Right lobe of liver (tissue), 6 donors: ENCODE results near the gene HOXB1. TPM values are rescaled to one million over a fixed set of nuclear protein-coding genes. Genes with fewer than 3 reads are reported as not detected.
A peak's percentile ranks its signal among the peaks of the same experiment; 100 is the strongest.
"Not testable (repeated sequence)": the region's sequence is repeated elsewhere in the genome, so short reads cannot be mapped to it uniquely, and the experiment has no call there.

Source experiments
- ATAC-seq, 4 donors: fragments of 200-7000 bp; cut with Tn5 transposase; one replicate each; pipeline ENCODE4 v1.9.1; 2020; ENCODE audit warnings: mild to moderate bottlenecking in 4 of 4, moderate library complexity in 4 of 4
- DNase-seq, 3 donors: peaks; one replicate each; pipeline ENCODE4 v3.0.0-alpha.2; 2020
- H3K27ac ChIP-seq, 3 donors: fragments of 200-600 bp; one replicate each; pipeline ENCODE4 v1.8.0; 2022
- H3K27me3 ChIP-seq, 2 donors: fragments of 200-600 bp; one replicate each; pipeline ENCODE4 v1.8.0; 2022
- H3K36me3 ChIP-seq, 4 donors: fragments of 200-600 bp; sonication (generic) in 1 of 4; one replicate each; pipeline versions ENCODE4 v1.5.1 to v1.8.0; 2017 to 2022; ENCODE audit warnings: control low read depth in 1 of 4
- H3K4me1 ChIP-seq, 4 donors: fragments of 200-600 bp; sonication (generic) in 1 of 4; one replicate each; pipeline versions ENCODE4 v1.5.1 to v1.8.0; 2017 to 2022; ENCODE audit warnings: control low read depth in 1 of 4
- H3K4me3 ChIP-seq, 3 donors: fragments of 200-600 bp; one replicate each; pipeline ENCODE4 v1.8.0; 2022
- H3K9me3 ChIP-seq, 4 donors: fragments of 200-600 bp; sonication (generic) in 1 of 4; one replicate each; pipeline versions ENCODE4 v1.5.1 to v1.8.0; 2017 to 2022; ENCODE audit warnings: control low read depth in 1 of 4
- CTCF ChIP-seq, 4 donors: fragments of 200-600 bp in 3 of 4; fragments of 450-650 bp in 1 of 4; IDR thresholded peaks; one replicate each; pipeline versions ENCODE4 v1.5.1 to v1.8.0; 2016 to 2022; ENCODE audit warnings: antibody characterized with exemption in 4 of 4, mild to moderate bottlenecking in 2 of 4
- POLR2A ChIP-seq: fragments of 450-650 bp; IDR thresholded peaks from one replicate; pipeline ENCODE4 v1.6.1; 2017; ENCODE audit warnings: antibody characterized with exemption, mild to moderate bottlenecking
- WGBS: methylation state at CpG from one replicate; pipeline ENCODE4 v1.1.6; 2018; ENCODE audit warnings: low coverage, low lambda C conversion rate; ENCODE audit not compliant: insufficient coverage; ENCODE audit errors: missing lambda C conversion rate; 5-methylcytosine and 5-hydroxymethylcytosine counted together
- intact Hi-C, 2 donors: fragments of 100-400 bp; cut with DNase I; formaldehyde crosslinking; loops; one replicate each; pipeline versions ENCODE4 v1.11.2 to v1.14.1; 2022
- total RNA-seq, 6 experiments: library from RNA; depleted of rRNA in 2 of 6; stranded (reverse); fragments of >200 nt in 2 of 6; fragmentation: NEBNext Ultra II Directional in 3 of 6; extraction: Animal tissue kit (Norgen Biotek cat#: 25700) in 3 of 6; gene quantifications; one replicate each; pipeline versions ENCODE4 v1.1.0 to v1.2.4, GENCODE V29; 2016 to 2023
- donor health status: DM: no; HTN: yes; CAD: no.
- donor health status: DM: no; HTN: no; CAD: no.
- donor health status: DM: no; HTN: no; CAD: no.
- donor health status: DM: no; HTN: yes; CAD: no.
- donor health status: DM: no; HTN: yes; CAD: no.

The HOXB1 gene
- total RNA-seq, 6 experiments from 2014 or later: not detected

GRCh38 chr17:48537316-48537715 is 6.5 kb upstream of the HOXB1 start:
- Histone ChIP-seq H3K27ac (no peak overlapping the region), H3K27me3 (peaks cover 0 to 10% of the 10 kb centered on the region in 2 donors), H3K9me3 (no peaks in the 10 kb centered on the region), H3K36me3 (no peaks in the 10 kb centered on the region), H3K4me1 (no peaks in the 10 kb centered on the region), H3K4me3 (no peak overlapping the region)
- whole genome bisulfite sequencing: 93% methylated on average over 3 of the region's 3 CpGs
- TF ChIP-seq CTCF (IDR thresholded peaks at IDR 0.05) (no peak), POLR2A (no peak)
- intact Hi-C loops: no loop called here
- no peak for ATAC-seq
- no peak for DNase-seq

- H3K27me3 ChIP-seq, H3K36me3 ChIP-seq, intact Hi-C loops, H3K4me1 ChIP-seq, H3K4me3 ChIP-seq, H3K9me3 ChIP-seq, H3K27ac ChIP-seq, DNase-seq, ATAC-seq: not testable (repeated sequence)
- WGBS: 53% methylated on average over 7 of the region's 9 CpGs
Measured at GRCh38 chr17:48535793-48536559, 5.2 kb upstream of the HOXB1 start.

- WGBS: 50% methylated on average over 4 of the region's 8 CpGs
- H3K27me3 ChIP-seq: no peaks in the 10 kb centered on the region
- H3K36me3 ChIP-seq: no peaks in the 10 kb centered on the region
- H3K27ac ChIP-seq: no peak overlapping the region
- intact Hi-C loops: no loop called here
- no peaks in the 10 kb centered on the region for H3K4me1 ChIP-seq
- no peak for DNase-seq
- peak in 1 of 4 donors; percentile 26 for ATAC-seq
- H3K9me3 ChIP-seq: no peaks in the 10 kb centered on the region
- H3K4me3 ChIP-seq: no peak overlapping the region
- TF ChIP-seq CTCF (IDR thresholded peaks at IDR 0.05) (no peak), POLR2A (no peak)
Measured at GRCh38 chr17:48532261-48532660, 1.4 kb upstream of the HOXB1 start.

GRCh38 chr17:48530208-48530886 is 464 bp downstream of the HOXB1 start:
- WGBS: 62% methylated on average over 15 of the region's 37 CpGs
- intact Hi-C loops: no loop called here
- ATAC-seq (no peak), DNase-seq (no peak)
- H3K27ac ChIP-seq: no peak overlapping the region
- H3K4me3 ChIP-seq: no peak overlapping the region
- H3K4me1 ChIP-seq: no peaks in the 10 kb centered on the region
- no peaks in the 10 kb centered on the region for H3K36me3 ChIP-seq
- no peaks in the 10 kb centered on the region for H3K27me3 ChIP-seq
- TF ChIP-seq CTCF (IDR thresholded peaks at IDR 0.05) (no peak), POLR2A (no peak)
- H3K9me3 ChIP-seq: no peaks in the 10 kb centered on the region

GRCh38 chr17:48529683-48530009 is 1.2 kb downstream of the HOXB1 start:
- ATAC-seq (no peak), DNase-seq (no peak)
- no peak overlapping the region for H3K4me3 ChIP-seq
- intact Hi-C loops: no loop called here
- H3K4me1 ChIP-seq: no peaks in the 10 kb centered on the region
- no peaks in the 10 kb centered on the region for H3K27me3 ChIP-seq
- H3K27ac ChIP-seq: no peak overlapping the region
- WGBS: 50% methylated on average over 2 of the region's 11 CpGs
- no peaks in the 10 kb centered on the region for H3K36me3 ChIP-seq
- no peak for TF ChIP-seq POLR2A
- no peak for TF ChIP-seq CTCF (IDR thresholded peaks at IDR 0.05)
- no peaks in the 10 kb centered on the region for H3K9me3 ChIP-seq
